ENCODE measurements around the gene ECE1.

Gene ECE1

GRCh38 chr1:21311016-21311415 is 20.8 kb upstream of the ECE1 start:
- no peak overlapping the region for H3K27ac ChIP-seq
- DNase-seq (ENCODE audit: low read depth, low spot score), result no peak

GRCh38 chr1:21308847-21309652 is 18.8 kb upstream of the ECE1 start:
- DNase-seq (ENCODE audit: low read depth, low spot score), result peak; percentile 29
- H3K27ac ChIP-seq, result no peak overlapping the region

GRCh38 chr1:21308330-21308729 is 18.1 kb upstream of the ECE1 start:
- no peak overlapping the region for H3K27ac ChIP-seq
- DNase-seq (ENCODE audit: low read depth, low spot score), result no peak

GRCh38 chr1:21307663-21308305 is 17.5 kb upstream of the ECE1 start:
- no peak for DNase-seq (ENCODE audit: low read depth, low spot score)
- no peak overlapping the region for H3K27ac ChIP-seq

GRCh38 chr1:21307210-21307609 is 16.9 kb upstream of the ECE1 start:
- H3K27ac ChIP-seq, result no peak overlapping the region
- DNase-seq (ENCODE audit: low read depth, low spot score), result no peak

DNA sequence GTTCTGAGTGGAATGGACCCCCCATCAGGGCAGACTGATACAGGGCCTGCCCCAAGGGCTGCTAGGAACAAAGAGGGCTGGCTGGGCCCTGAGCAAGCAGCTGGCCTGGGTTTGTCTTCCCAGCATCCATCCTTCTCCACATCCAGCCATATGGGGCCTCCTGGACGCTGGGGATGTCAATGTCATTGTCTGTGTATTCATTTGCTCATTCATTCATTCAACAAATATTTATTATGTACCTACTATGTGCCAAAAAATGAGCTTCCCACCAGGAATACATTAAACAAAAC is 15.6 kb upstream of the ECE1 start:
- no peak for DNase-seq (ENCODE audit: low read depth, low spot score)
- H3K27ac ChIP-seq, result no peak overlapping the region

DNA sequence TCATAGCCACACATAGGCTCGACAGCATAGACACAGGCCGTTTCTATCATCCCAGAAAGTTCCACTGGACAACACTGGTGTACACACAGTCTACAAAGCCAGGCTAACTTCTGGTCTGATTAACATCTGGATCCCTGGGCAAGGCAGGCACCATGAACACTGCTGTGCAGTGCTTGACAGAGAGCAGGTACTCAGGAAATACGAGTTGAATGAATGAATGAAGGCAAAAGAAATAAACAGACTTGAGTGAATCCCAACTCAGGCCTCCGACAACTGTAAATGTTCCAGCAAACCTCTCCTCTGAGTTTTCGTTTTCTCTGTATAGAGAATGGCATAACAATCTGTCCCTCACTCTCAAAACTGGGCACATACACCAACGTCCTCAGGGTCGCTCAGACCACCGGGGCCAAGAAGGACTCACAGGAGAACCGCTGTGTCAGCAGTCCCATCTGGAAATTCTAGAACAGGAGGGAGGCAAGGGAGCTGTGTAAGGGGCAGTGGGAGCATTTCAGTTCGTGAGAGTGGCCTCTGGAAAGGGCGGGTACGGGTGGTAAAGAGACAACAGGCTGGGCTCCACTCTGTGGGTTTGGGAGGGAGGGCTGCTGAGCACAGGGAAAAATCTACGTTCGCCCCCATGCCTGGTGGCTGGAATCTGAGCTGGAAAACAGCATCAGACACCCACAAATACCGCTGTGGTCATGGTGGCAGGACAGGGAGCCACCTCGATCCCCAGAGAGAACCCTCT is 15.1 kb upstream of the ECE1 start:
- DNase-seq (ENCODE audit: low read depth, low spot score), result no peak
- no peak overlapping the region for H3K27ac ChIP-seq

- no peak overlapping the region for H3K27ac ChIP-seq
- DNase-seq (ENCODE audit: low read depth, low spot score), result no peak
Observed at GRCh38 chr1:21304488-21304887, 14.2 kb upstream of the ECE1 start.

GRCh38 chr1:21302747-21303715 is 12.8 kb upstream of the ECE1 start:
- DNase-seq (ENCODE audit: low read depth, low spot score), result no peak
- peak overlapping the region; percentile 9 for H3K27ac ChIP-seq

GRCh38 chr1:21301794-21302440 is 11.7 kb upstream of the ECE1 start:
- H3K27ac ChIP-seq, result no peak overlapping the region

GRCh38 chr1:21300774-21301173 is 10.5 kb upstream of the ECE1 start:
- DNase-seq (ENCODE audit: low read depth, low spot score), result no peak
- no peak overlapping the region for H3K27ac ChIP-seq

More at GRCh38 chr1:21301794-21302440, 11.7 kb upstream of the ECE1 start:
- no peak for DNase-seq (ENCODE audit: low read depth, low spot score)

- H3K27ac ChIP-seq, result peak overlapping the region; percentile 20
- DNase-seq (ENCODE audit: low read depth, low spot score), result no peak
Observed at GRCh38 chr1:21299780-21300395, 9.6 kb upstream of the ECE1 start.

GRCh38 chr1:21298981-21299391 is 8.7 kb upstream of the ECE1 start:
- peak; percentile 41 for DNase-seq (ENCODE audit: low read depth, low spot score)
- H3K27ac ChIP-seq, result peak overlapping the region; percentile 20

- H3K27ac ChIP-seq, result no peak overlapping the region
- DNase-seq (ENCODE audit: low read depth, low spot score), result no peak
Observed at GRCh38 chr1:21297975-21298374, 7.7 kb upstream of the ECE1 start.

GRCh38 chr1:21296509-21297354 is 6.5 kb upstream of the ECE1 start:
- H3K27ac ChIP-seq, result no peak overlapping the region
- DNase-seq (ENCODE audit: low read depth, low spot score), result no peak

DNA sequence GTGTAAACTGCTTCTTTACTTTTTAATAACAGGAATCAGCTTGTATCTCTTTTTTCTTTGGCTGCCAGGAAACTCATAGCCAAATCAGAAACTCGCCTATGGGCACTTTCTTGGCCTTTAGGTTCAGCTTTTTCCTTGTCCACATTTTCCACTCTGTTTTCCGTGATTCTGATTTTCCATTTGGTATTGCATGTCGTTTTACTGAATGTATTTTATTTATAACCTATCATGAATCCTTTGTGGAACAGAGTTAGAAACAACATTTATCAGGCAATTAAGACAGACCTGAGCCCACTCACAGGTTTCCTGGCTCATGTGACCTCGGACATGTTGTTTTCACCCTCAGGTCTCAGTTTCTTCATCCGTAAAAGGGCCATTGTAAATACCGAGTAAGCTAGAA is 5.3 kb upstream of the ECE1 start:
- DNase-seq (ENCODE audit: low read depth, low spot score), result no peak
- H3K27ac ChIP-seq, result no peak overlapping the region

DNA sequence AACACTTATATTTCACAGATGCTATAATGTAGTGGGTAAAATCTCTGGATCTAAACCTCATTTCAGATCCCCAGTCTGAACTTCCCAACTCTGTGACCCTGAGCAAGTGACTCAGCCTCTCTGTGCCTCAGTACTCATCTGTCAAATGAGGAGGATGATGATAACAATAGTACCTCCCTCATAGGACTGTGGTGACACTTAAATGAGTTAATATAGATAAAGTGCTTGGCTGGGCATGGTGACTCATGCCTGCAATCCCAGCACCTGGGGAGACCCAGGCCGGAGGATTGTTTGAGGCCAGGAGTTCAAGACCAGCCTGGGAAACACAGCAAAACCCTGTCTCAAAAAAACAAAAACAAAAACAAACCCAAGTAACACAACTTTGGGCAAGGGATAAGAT is 4.7 kb upstream of the ECE1 start:
- no peak for DNase-seq (ENCODE audit: low read depth, low spot score)
- H3K27ac ChIP-seq, result peak overlapping the region; percentile 22

DNA sequence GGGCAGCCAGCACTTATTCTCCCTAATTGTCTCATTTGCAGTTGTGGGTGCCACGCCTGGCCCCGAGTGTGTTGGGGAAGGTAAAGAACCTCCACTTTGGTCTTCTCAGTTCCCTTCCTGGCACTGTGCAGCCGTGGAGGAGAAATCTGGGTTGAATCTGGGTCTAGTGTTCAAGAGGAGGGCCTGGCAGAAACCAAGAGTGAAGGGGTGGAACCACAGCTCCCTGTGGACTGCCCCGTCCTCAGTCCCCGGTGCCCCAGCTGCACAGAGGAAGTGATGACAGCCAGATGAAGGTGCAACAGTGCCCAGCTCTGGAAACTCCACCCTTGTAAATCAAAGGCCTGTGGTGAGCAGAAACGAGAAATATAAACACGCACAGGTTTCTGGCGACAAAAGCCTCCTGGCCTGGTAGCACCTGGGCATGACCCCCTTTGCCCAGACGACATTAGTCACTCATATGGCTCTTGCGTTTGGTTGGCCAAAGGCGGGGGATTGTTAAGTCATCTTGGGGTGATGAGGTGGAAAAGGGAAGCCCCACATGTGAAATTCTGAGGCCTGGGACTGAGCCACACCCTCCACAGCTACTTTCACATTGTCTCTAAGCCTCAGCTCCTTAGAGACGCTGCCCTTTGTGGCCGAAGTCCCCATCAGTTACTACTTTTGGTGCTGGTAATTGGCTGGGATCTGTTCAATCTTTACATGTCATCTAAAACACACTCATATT is 4.2 kb upstream of the ECE1 start:
- H3K27ac ChIP-seq, result peak overlapping the region; percentile 22
- peak; percentile 20 for DNase-seq (ENCODE audit: low read depth, low spot score)

Measured in epithelial cell of prostate (primary cell).